DMS 273 (cell line): Measurements from ENCODE around the gene MRFAP1L1.

Experiments used
- DNase-seq: peaks from one replicate; lab custom pipeline; 2025; ENCODE audit not compliant: unreplicated experiment; lab: John Stamatoyannopoulos, UW

MRFAP1L1 gene

GRCh38 chr4:6663596-6664393, 45.9 kb downstream of the MRFAP1L1 start:
- peak; percentile 17 for DNase-seq

- no peak for DNase-seq
These were observed 47.1 kb downstream of the MRFAP1L1 start for GRCh38 chr4:6662591-6662990.

GRCh38 chr4:6660430-6660829, 49.2 kb downstream of the MRFAP1L1 start:
- DNase-seq: no peak

- no peak for DNase-seq
These were observed 49.8 kb downstream of the MRFAP1L1 start for GRCh38 chr4:6659897-6660296.

- DNase-seq: no peak
These were observed 51.0 kb downstream of the MRFAP1L1 start for GRCh38 chr4:6658597-6659075.

GRCh38 chr4:6658209-6658595, 51.5 kb downstream of the MRFAP1L1 start:
- DNase-seq: no peak
